ENCODE results near the gene TENM4.

TENM4 gene

GRCh38 chr11:79377406-79377805, 63.4 kb downstream of the TENM4 start:
- no peak for ATAC-seq
- TF ChIP-seq, protein P1, sequence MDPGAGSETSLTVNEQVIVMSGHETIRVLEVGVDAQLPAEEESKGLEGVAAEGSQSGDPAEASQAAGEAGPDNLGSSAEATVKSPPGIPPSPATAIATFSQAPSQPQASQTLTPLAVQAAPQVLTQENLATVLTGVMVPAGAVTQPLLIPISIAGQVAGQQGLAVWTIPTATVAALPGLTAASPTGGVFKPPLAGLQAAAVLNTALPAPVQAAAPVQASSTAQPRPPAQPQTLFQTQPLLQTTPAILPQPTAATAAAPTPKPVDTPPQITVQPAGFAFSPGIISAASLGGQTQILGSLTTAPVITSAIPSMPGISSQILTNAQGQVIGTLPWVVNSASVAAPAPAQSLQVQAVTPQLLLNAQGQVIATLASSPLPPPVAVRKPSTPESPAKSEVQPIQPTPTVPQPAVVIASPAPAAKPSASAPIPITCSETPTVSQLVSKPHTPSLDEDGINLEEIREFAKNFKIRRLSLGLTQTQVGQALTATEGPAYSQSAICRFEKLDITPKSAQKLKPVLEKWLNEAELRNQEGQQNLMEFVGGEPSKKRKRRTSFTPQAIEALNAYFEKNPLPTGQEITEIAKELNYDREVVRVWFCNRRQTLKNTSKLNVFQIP (CRISPR knock-in tag; IDR thresholded peaks at IDR 0.05; ENCODE audit: borderline replicate concordance, low read depth) = no peak
- no peak for TF ChIP-seq CSDC2 (CRISPR knock-in tag; IDR thresholded peaks at IDR 0.05)
- no peak for TF ChIP-seq ZFP30 (CRISPR knock-in tag; IDR thresholded peaks at IDR 0.05)
- TF ChIP-seq ZFP3 (CRISPR knock-in tag; IDR thresholded peaks at IDR 0.05) = no peak

GRCh38 chr11:79375818-79376550, 64.8 kb downstream of the TENM4 start:
- no peak for ATAC-seq
- no peak for TF ChIP-seq RARB (CRISPR knock-in tag; IDR thresholded peaks at IDR 0.05)
- TF ChIP-seq TCF4 (CRISPR knock-in tag; IDR thresholded peaks at IDR 0.05; ENCODE audit: borderline replicate concordance) = no peak
- no peak for TF ChIP-seq PATZ1 (CRISPR knock-in tag; IDR thresholded peaks at IDR 0.05; ENCODE audit: borderline replicate concordance)
- no peak for TF ChIP-seq BACH2 (CRISPR knock-in tag; IDR thresholded peaks at IDR 0.05; ENCODE audit: borderline replicate concordance)
- no peak for TF ChIP-seq PPARA (CRISPR knock-in tag; IDR thresholded peaks at IDR 0.05; ENCODE audit: borderline replicate concordance)
- TF ChIP-seq OSR1 (CRISPR knock-in tag; IDR thresholded peaks at IDR 0.05) = no peak
- no peak for TF ChIP-seq ESRRG (CRISPR knock-in tag; IDR thresholded peaks at IDR 0.05)

- ATAC-seq = no peak
These were observed 66.1 kb downstream of the TENM4 start for GRCh38 chr11:79374727-79375126.

More at GRCh38 chr11:79374727-79375126, 66.1 kb downstream of the TENM4 start:
- TF ChIP-seq ZNF8 (CRISPR knock-in tag; IDR thresholded peaks at IDR 0.05) = no peak
- no peak for TF ChIP-seq CSDC2 (CRISPR knock-in tag; IDR thresholded peaks at IDR 0.05)
- no peak for TF ChIP-seq PPARA (CRISPR knock-in tag; IDR thresholded peaks at IDR 0.05; ENCODE audit: borderline replicate concordance)
- no peak for TF ChIP-seq ZFP3 (CRISPR knock-in tag; IDR thresholded peaks at IDR 0.05)
- TF ChIP-seq, protein P2, sequence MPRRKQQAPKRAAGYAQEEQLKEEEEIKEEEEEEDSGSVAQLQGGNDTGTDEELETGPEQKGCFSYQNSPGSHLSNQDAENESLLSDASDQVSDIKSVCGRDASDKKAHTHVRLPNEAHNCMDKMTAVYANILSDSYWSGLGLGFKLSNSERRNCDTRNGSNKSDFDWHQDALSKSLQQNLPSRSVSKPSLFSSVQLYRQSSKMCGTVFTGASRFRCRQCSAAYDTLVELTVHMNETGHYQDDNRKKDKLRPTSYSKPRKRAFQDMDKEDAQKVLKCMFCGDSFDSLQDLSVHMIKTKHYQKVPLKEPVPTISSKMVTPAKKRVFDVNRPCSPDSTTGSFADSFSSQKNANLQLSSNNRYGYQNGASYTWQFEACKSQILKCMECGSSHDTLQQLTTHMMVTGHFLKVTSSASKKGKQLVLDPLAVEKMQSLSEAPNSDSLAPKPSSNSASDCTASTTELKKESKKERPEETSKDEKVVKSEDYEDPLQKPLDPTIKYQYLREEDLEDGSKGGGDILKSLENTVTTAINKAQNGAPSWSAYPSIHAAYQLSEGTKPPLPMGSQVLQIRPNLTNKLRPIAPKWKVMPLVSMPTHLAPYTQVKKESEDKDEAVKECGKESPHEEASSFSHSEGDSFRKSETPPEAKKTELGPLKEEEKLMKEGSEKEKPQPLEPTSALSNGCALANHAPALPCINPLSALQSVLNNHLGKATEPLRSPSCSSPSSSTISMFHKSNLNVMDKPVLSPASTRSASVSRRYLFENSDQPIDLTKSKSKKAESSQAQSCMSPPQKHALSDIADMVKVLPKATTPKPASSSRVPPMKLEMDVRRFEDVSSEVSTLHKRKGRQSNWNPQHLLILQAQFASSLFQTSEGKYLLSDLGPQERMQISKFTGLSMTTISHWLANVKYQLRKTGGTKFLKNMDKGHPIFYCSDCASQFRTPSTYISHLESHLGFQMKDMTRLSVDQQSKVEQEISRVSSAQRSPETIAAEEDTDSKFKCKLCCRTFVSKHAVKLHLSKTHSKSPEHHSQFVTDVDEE (CRISPR knock-in tag; IDR thresholded peaks at IDR 0.05) = no peak
- TF ChIP-seq ISL1 (CRISPR knock-in tag; IDR thresholded peaks at IDR 0.05) = no peak
- no peak for TF ChIP-seq ZC3H10 (CRISPR knock-in tag; IDR thresholded peaks at IDR 0.05)
- TF ChIP-seq ZNF565 (CRISPR knock-in tag; conservative IDR thresholded peaks at IDR 0.05; ENCODE audit: low read depth) = no peak
- TF ChIP-seq ARNTL (CRISPR knock-in tag; IDR thresholded peaks at IDR 0.05; ENCODE audit: borderline replicate concordance, low read depth) = no peak
- TF ChIP-seq, protein P1 (CRISPR knock-in tag; IDR thresholded peaks at IDR 0.05; ENCODE audit: borderline replicate concordance, low read depth) = no peak
- no peak for TF ChIP-seq TCF4 (CRISPR knock-in tag; IDR thresholded peaks at IDR 0.05; ENCODE audit: borderline replicate concordance)
- no peak for TF ChIP-seq BACH2 (CRISPR knock-in tag; IDR thresholded peaks at IDR 0.05; ENCODE audit: borderline replicate concordance)
- no peak for TF ChIP-seq ZNF70 (CRISPR knock-in tag; IDR thresholded peaks at IDR 0.05)
- TF ChIP-seq, protein P3, sequence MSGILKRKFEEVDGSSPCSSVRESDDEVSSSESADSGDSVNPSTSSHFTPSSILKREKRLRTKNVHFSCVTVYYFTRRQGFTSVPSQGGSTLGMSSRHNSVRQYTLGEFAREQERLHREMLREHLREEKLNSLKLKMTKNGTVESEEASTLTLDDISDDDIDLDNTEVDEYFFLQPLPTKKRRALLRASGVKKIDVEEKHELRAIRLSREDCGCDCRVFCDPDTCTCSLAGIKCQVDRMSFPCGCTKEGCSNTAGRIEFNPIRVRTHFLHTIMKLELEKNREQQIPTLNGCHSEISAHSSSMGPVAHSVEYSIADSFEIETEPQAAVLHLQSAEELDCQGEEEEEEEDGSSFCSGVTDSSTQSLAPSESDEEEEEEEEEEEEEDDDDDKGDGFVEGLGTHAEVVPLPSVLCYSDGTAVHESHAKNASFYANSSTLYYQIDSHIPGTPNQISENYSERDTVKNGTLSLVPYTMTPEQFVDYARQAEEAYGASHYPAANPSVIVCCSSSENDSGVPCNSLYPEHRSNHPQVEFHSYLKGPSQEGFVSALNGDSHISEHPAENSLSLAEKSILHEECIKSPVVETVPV (CRISPR knock-in tag; IDR thresholded peaks at IDR 0.05) = no peak
- no peak for TF ChIP-seq ZFP30 (CRISPR knock-in tag; IDR thresholded peaks at IDR 0.05)
- no peak for TF ChIP-seq TOX (CRISPR knock-in tag; IDR thresholded peaks at IDR 0.05; ENCODE audit: borderline replicate concordance)
- no peak for TF ChIP-seq ESRRG (CRISPR knock-in tag; IDR thresholded peaks at IDR 0.05)
- TF ChIP-seq, protein P4, sequence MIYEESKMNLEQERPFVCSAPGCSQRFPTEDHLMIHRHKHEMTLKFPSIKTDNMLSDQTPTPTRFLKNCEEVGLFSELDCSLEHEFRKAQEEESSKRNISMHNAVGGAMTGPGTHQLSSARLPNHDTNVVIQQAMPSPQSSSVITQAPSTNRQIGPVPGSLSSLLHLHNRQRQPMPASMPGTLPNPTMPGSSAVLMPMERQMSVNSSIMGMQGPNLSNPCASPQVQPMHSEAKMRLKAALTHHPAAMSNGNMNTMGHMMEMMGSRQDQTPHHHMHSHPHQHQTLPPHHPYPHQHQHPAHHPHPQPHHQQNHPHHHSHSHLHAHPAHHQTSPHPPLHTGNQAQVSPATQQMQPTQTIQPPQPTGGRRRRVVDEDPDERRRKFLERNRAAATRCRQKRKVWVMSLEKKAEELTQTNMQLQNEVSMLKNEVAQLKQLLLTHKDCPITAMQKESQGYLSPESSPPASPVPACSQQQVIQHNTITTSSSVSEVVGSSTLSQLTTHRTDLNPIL (CRISPR knock-in tag; IDR thresholded peaks at IDR 0.05; ENCODE audit: low read depth) = no peak
- no peak for TF ChIP-seq OSR1 (CRISPR knock-in tag; IDR thresholded peaks at IDR 0.05)
- no peak for TF ChIP-seq PATZ1 (CRISPR knock-in tag; IDR thresholded peaks at IDR 0.05; ENCODE audit: borderline replicate concordance)
